Glutamatergic neuron (in vitro differentiated cells): ENCODE measurements around the gene MYO1D. TPM values are rescaled to one million over a fixed set of nuclear protein-coding genes. Genes with fewer than 3 reads are reported as not detected.
A peak's percentile ranks its signal among the peaks of the same experiment; 100 is the strongest.

Experiments
- DNase-seq: peaks from one replicate; pipeline ENCODE4 v3.0.0; 2022
- H3K27ac Mint-ChIP-seq: one replicate; pipeline ENCODE4 v1.8.0; 2020; ENCODE audit warnings: mild to moderate bottlenecking, mixed read lengths, inconsistent platforms; ENCODE audit not compliant: unreplicated experiment
- H3K27me3 Mint-ChIP-seq: one replicate; pipeline ENCODE4 v1.8.0; 2020; ENCODE audit warnings: mild to moderate bottlenecking, moderate library complexity, mixed read lengths, inconsistent platforms; ENCODE audit not compliant: unreplicated experiment
- H3K36me3 Mint-ChIP-seq: one replicate; pipeline ENCODE4 v1.8.0; 2020; ENCODE audit warnings: mild to moderate bottlenecking, mixed read lengths, inconsistent platforms; ENCODE audit not compliant: unreplicated experiment
- H3K4me1 Mint-ChIP-seq: one replicate; pipeline ENCODE4 v1.8.0; 2020; ENCODE audit warnings: mild to moderate bottlenecking, low read depth, mixed read lengths, inconsistent platforms; ENCODE audit not compliant: unreplicated experiment
- H3K4me3 Mint-ChIP-seq: one replicate; pipeline ENCODE4 v1.8.0; 2020; ENCODE audit warnings: mild to moderate bottlenecking, mixed read lengths, inconsistent platforms; ENCODE audit not compliant: unreplicated experiment
- H3K9me3 Mint-ChIP-seq: one replicate; pipeline ENCODE4 v1.8.0; 2020; ENCODE audit warnings: mild to moderate bottlenecking, moderate library complexity, mixed read lengths, inconsistent platforms; ENCODE audit not compliant: unreplicated experiment
- CTCF ChIP-seq: fragments of 200-600 bp; sonication (generic); IDR thresholded peaks from one replicate; pipeline ENCODE4 v1.5.0; 2021; ENCODE audit not compliant: partially characterized antibody, unreplicated experiment
- total RNA-seq: library from RNA; stranded (reverse); fragmentation: NEBNext Ultra II Directional; extraction: Animal tissue kit (Norgen Biotek cat#: 25700); gene quantifications from one replicate; pipeline ENCODE4 v1.2.1, GENCODE V29; 2021; ENCODE audit not compliant: unreplicated experiment

MYO1D gene
- total RNA-seq, 1 donor from 2014 or later, result 5.3 TPM

GRCh38 chr17:32491371-32492263 is 385.3 kb downstream of the MYO1D start:
- TF ChIP-seq CTCF, result no peak
- peak overlapping the region; percentile 99 for H3K4me3 Mint-ChIP-seq
- peaks cover 21% of the 10 kb centered on the region for H3K9me3 Mint-ChIP-seq
- H3K36me3 Mint-ChIP-seq, result peaks cover 11% of the 10 kb centered on the region
- H3K4me1 Mint-ChIP-seq, result peaks cover 31% of the 10 kb centered on the region
- H3K27me3 Mint-ChIP-seq, result peaks cover 7% of the 10 kb centered on the region
- no peak for DNase-seq
- peak overlapping the region; percentile 35 for H3K27ac Mint-ChIP-seq

- Mint-ChIP-seq H3K27ac (peak overlapping the region; percentile 90), H3K36me3 (peaks cover 11% of the 10 kb centered on the region), H3K27me3 (peaks cover 12% of the 10 kb centered on the region), H3K9me3 (peaks cover 28% of the 10 kb centered on the region), H3K4me3 (peak overlapping the region; percentile 99), H3K4me1 (peaks cover 31% of the 10 kb centered on the region)
- DNase-seq, result peak; percentile 37
- no peak for TF ChIP-seq CTCF
Observed at GRCh38 chr17:32490101-32490482, 386.8 kb downstream of the MYO1D start.

GRCh38 chr17:32489320-32490100 is 387.4 kb downstream of the MYO1D start:
- DNase-seq, result no peak
- Mint-ChIP-seq H3K4me1 (peaks cover 31% of the 10 kb centered on the region), H3K27me3 (peaks cover 12% of the 10 kb centered on the region), H3K27ac (peak overlapping the region; percentile 90), H3K4me3 (peak overlapping the region; percentile 99), H3K36me3 (peaks cover 11% of the 10 kb centered on the region), H3K9me3 (peaks cover 28% of the 10 kb centered on the region)
- no peak for TF ChIP-seq CTCF

- no peak for TF ChIP-seq CTCF
- H3K4me1 Mint-ChIP-seq, result peaks cover 37% of the 10 kb centered on the region
- H3K27ac Mint-ChIP-seq, result peak overlapping the region; percentile 93
Observed at GRCh38 chr17:32488604-32489180, 388.2 kb downstream of the MYO1D start.

More at GRCh38 chr17:32488604-32489180, 388.2 kb downstream of the MYO1D start:
- H3K4me3 Mint-ChIP-seq, result peak overlapping the region; percentile 99
- peaks cover 28% of the 10 kb centered on the region for H3K9me3 Mint-ChIP-seq
- H3K36me3 Mint-ChIP-seq, result peaks cover 11% of the 10 kb centered on the region
- no peak for DNase-seq
- peaks cover 12% of the 10 kb centered on the region for H3K27me3 Mint-ChIP-seq
